Stimulated activated CD8-positive, alpha-beta memory T cell treated with anti-CD3 and anti-CD28 coated beads, Interleukin-4, amount 100 ng/mL, for 1 hour (primary cell): ENCODE results near the gene LEPROT.
"Not testable (repeated sequence)": the region's sequence is repeated elsewhere in the genome, so short reads cannot be mapped to it uniquely, and the experiment has no call there.

Source experiments
- DNase-seq, 2 donors: peaks; one replicate each; pipeline ENCODE4 v3.0.0-alpha.2; 2020; ENCODE audit warnings: low read depth in 2 of 2, low spot score in 1 of 2

The LEPROT gene

DNA sequence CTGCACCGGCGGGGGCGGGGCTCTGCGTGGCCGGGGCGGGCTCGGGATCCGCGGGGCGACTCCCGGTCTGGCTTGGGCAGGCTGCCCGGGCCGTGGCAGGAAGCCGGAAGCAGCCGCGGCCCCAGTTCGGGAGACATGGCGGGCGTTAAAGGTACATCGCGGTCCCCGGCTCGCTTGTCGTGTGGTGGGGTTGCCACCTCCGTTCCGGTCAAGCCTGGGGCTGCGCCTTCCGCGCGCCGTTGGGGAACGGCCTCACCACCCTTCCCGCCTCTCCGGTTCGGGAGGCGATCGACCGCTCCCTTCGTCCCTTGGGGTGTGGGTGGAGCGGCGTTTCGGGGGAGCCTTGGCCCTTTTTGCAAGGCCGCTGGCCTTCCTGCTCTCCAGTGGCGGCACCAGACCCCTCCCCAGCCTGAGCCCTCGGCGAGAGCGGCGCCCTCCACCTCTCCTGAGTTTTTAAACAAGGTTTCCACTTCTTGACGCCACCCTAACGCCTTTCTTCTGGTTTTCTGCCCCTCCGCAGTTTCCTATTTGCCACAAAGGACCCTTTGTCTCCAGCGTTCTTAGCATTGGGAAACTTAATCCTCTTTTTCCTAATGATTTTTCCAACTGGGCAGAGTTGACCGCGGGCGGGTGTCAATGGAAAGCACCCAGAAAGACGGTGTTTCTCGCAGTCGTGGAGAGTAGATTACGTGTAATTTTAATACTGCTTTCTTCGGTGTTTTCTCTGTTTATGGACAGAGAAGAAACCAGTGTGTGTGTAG, at the start of gene LEPROT, which contains the start of gene LEPR:
TSS of gene LEPROT (plus strand) at position 79 of the 761 bp plus-strand sequence. CDS start at position 136, 57 bp downstream.
TSS of gene LEPR (plus strand) at position 79 of the 761 bp plus-strand sequence. CDS start 144,898 bp downstream, outside the sequence.
- DNase-seq: no peak

- no peak for DNase-seq
These were observed 48.9 kb upstream of the LEPROT start for GRCh38 chr1:65371544-65371943.

GRCh38 chr1:65372557-65372956, 47.9 kb upstream of the LEPROT start:
- DNase-seq: no peak

- DNase-seq: no peak
These were observed 42.8 kb upstream of the LEPROT start for GRCh38 chr1:65377496-65378246.

DNA sequence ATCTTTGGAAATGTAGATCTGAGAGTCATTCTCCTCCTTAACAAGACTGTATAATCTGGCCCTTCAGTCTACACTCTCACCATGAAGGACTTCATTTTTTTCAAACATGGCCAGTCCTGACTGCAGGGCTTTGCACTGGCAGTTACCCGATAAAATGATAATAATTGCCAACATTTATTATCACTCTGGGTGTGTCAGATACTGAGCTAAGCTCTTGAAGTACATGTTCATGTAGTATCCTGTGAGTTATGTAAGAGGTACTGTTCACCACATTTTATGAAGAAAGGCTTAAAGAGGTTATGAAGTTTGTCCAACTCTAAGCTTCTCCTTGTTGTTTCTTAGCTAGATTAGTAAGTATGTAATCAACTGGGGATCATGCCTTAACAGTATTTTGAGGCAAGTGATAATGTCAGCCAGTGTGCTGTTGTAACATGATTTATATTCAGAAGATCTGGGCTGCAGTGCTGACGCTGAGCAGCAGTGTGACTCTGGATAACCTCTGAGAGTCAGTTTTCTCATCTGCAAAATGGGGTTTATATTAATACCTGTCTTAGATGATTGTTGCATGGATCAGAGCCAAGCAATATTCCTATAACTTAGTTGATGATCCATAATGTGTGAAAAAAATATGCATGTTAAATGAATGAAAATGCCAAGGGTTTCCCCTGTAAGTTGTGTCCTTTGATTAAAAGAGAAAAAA, 42.1 kb upstream of the LEPROT start:
- DNase-seq: no peak

- DNase-seq: not testable (repeated sequence)
These were observed 36.0 kb upstream of the LEPROT start for GRCh38 chr1:65384426-65384825.

DNA sequence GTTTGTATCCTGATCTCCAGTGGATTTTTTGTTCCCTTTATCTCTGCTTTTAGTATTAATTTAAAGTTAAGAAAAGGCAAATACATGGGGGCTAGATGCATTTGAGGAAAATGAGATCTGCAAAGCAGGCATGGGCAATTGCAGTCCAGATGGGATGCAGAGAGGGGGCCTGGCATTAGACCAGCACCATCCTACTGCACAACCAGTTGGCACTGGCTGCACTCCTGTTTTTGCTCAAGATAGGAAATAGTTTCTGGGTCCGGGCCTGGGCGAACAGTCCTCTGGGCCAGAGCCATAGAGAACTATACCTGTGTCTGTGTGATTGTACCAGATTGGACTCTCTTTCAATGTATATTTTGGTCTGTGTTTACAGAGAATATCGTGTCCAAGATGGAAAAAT, 34.0 kb upstream of the LEPROT start:
- DNase-seq: no peak

DNA sequence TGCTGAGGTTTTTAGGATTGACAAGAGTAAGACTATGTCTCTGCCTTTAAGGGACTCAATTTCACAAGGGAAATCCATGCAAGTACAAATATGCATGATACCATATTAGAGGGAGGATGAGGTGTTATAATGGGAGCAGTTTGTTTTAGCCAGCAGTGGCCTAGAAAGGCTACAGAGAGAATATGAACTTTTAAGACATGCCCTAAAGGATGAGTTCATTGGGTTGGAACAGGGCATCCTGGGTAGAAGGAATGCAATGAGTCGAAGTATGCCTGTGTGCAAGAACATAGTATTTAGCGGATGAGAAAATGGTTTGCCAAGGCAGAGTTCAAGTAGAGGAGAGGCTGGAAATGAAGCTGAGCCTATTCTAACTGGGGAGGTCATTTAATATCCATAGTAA, 32.6 kb upstream of the LEPROT start:
- no peak for DNase-seq

DNA sequence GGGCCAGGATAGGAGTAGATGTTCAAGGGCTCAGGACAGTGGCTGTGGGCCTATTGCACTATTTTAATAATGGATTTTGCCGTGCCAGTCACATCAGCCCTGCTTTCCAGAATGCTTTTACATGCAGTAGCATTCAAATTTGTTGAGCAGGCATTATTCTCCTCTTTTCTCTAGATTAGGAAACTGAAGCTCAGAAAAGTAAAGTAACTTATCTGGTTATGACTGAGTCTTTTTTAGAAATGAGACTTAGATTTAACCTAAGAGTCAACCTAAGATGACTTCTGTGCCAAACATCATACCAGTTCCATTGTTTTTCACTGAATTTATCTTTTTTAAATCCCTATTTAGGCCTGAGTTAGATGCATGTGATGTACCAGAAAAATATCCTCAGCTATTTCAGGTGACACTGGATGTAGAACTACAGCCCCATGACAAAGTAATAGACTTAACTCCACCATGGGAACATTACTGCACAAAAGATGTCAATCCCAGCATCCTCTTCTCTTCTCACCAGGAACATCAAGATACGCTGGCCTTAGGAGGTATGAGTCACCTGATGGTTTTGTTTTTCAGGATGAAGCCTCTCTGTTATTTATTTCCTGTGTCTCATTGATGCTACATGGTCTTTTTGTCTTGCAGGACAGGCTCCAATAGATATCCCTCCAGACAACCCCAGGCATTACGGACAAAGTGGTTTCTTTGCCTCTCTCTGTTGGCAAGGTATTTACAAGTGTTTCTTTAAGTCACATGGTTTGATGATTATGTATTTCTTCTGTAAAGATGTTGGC, 31.4 kb upstream of the LEPROT start:
- DNase-seq: no peak

DNA sequence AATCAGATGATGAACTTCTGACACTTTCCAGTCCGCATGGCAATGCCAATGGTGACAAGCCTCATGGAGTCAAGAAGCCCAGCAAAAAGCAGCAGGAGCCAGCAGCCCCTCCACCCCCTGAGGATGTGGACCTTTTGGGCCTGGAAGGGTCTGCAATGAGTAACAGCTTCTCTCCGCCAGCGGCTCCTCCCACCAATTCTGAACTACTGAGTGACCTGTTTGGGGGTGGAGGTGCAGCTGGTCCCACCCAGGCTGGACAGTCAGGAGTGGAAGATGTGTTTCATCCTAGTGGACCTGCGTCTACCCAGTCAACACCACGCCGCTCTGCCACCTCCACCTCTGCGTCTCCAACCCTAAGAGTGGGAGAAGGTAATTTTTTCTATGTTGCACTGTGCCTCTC, 28.0 kb upstream of the LEPROT start:
- DNase-seq: no peak

DNA sequence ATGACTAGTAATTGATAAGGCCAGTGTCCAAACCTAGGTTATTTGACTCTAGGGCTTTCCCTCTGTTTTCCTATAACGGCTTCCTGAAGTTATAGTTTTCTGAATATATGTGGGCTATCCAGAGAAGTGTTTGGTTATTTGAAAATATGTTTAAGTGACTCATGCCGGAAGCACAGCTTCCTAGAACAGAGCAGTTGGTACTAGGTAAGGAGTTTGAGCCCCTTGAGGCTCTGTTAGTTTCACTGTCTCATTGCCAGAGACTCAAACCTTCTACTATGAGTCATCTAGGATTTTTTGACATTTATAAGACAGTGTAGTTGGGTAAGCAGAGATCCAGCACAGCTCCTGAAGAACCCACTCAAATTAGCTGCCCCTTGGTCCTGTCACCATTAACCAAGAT, 27.1 kb upstream of the LEPROT start:
- DNase-seq: no peak

GRCh38 chr1:65393928-65394327, 26.5 kb upstream of the LEPROT start:
- DNase-seq: no peak

GRCh38 chr1:65395887-65396612, 24.4 kb upstream of the LEPROT start:
- DNase-seq: no peak

DNA sequence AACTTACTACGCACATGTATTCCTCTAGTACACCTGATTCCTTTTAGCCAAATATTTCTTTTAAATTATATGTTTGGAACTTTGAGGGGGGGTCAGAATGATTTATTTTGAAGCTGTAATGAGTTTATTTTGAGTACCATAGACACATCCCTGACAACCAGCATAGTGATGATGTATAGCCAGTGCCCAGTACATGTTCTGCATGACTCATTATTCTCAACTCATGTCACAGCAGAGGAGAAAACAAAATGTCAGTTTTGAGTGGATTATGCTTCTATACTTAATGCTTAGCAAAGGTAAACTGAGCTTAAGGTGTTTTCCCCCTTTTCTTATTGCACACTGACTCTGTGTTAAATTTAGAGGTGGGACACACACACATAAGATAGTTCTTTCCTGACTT, 22.4 kb upstream of the LEPROT start:
- no peak for DNase-seq

- DNase-seq: no peak
These were observed 21.5 kb upstream of the LEPROT start for GRCh38 chr1:65399003-65399402.

DNA sequence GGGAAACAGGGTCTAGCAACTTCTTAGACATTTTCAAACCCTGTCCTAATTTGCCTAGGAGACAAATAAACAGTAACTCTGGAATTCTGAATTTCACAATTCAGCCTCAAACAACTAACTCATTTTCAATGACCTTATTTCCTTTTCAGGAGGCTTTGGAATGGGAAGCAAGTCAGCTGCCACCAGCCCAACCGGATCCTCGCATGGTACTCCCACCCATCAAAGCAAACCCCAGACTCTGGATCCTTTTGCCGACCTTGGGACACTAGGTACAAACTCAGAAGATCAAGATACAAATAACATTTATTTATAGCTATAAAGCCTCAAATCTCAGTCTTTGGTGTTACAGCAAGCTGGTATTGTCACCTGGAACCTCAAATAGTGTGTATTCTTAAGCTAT, 18.9 kb upstream of the LEPROT start:
- no peak for DNase-seq

DNA sequence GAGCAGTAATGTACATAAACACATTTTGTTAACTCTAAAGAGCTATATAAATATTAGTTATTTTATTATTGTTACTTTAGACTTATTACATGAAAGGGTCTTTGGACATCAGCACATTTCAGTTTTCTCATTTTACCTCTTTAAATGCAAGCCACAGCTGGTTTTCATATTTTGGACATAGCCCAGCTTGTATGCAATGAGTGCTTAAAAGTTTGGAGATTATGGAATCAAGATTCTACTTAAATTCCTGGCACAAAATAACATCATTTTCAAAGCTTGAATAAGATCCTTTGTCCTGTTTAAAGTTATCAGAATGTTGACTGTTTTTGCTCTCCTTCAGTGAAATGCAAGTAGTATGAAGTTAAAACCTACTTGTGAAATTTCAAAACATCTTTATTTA, 15.5 kb upstream of the LEPROT start:
- DNase-seq: no peak

DNA sequence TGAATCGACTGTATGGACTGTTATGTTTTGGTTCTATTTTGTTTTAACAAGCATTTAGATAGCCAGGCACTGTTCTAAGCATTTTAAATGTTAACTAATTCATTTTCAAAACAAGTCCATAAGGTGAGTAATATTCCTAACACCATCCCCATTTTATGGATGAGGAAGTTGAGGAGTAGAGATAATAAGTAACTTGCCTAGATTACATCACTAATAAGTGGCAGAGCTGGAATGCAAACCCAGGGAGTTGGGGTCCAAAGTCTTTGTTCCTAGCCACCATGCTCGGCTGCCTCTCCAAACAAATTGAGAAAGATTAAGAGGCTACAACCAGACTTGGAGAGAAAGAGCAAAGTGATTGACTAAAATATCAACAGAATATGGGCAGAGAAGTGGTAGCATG, 12.6 kb upstream of the LEPROT start:
- DNase-seq: no peak

DNA sequence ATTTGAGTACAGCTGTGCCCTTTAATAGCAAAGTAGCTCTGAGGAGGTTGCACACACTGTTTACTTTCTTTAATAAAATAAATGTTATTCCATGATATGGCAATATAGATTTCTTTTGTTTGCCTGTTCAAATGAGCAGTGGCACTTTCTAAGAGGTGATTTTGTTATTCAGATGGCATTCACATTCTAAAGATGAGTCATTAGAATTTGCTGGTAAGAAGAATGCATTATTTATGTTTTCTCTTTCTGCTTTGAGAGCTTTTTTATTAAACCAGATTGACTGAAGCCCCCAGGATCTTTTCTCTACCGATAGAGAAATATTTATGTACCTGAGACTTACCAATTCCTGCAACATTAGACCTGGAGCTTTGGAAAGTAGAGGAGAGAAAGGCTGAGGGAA, 11.2 kb upstream of the LEPROT start:
- DNase-seq: no peak

GRCh38 chr1:65409816-65410326, 10.6 kb upstream of the LEPROT start:
- no peak for DNase-seq
